HepG2 (cell line): ENCODE measurements around the gene DRAP1.

Experiments
- CCDC6 ChIP-seq: sonication (generic); formaldehyde crosslinking; IDR thresholded peaks from 2 replicates; pipeline ENCODE4 v1.8.1; 2022; ENCODE audit warnings: mild to moderate bottlenecking, missing genetic modification reagents, moderate library complexity
- CTCF ChIP-seq: sonication (generic); formaldehyde crosslinking; IDR thresholded peaks from 2 replicates; pipeline ENCODE4 v1.5.0; 2020; ENCODE audit warnings: mild to moderate bottlenecking, missing genetic modification reagents, moderate library complexity
- JUND ChIP-seq: sonication (generic); formaldehyde crosslinking; IDR thresholded peaks from 2 replicates; pipeline ENCODE4 v1.8.0; 2022; ENCODE audit warnings: mild to moderate bottlenecking, missing genetic modification reagents
- MAX ChIP-seq: IDR thresholded peaks from 2 replicates; pipeline ENCODE4 v1.6.1; 2012; ENCODE audit warnings: inconsistent platforms
- MED1 ChIP-seq: sonication (generic); formaldehyde crosslinking; IDR thresholded peaks from 2 replicates; pipeline ENCODE4 v1.4.0; 2020; ENCODE audit warnings: missing genetic modification reagents
- NPAS2 ChIP-seq: sonication (generic); formaldehyde crosslinking; IDR thresholded peaks from 2 replicates; pipeline ENCODE4 v1.8.0; 2022; ENCODE audit warnings: mild to moderate bottlenecking, missing genetic modification reagents, borderline replicate concordance
- POLR2AphosphoS2 ChIP-seq: IDR thresholded peaks from 2 replicates; pipeline ENCODE4 v1.6.1; 2011; ENCODE audit warnings: low read depth, low read length, improper control_type of control experiment
- POLR2AphosphoS5 ChIP-seq: IDR thresholded peaks from 2 replicates; pipeline ENCODE4 v1.6.1; 2012; ENCODE audit warnings: low read depth, low read length
- PRPF4 ChIP-seq: fragments of 200-400 bp; formaldehyde crosslinking; IDR thresholded peaks from 2 replicates; pipeline ENCODE4 v1.6.1; 2016; ENCODE audit warnings: low read length, low read depth; ENCODE audit not compliant: poor library complexity, severe bottlenecking
- THRA ChIP-seq: sonication (generic); formaldehyde crosslinking; IDR thresholded peaks from 2 replicates; pipeline ENCODE4 v1.4.0; 2020; ENCODE audit warnings: missing genetic modification reagents, borderline replicate concordance
- ZNF3 ChIP-seq: IDR thresholded peaks from 2 replicates; pipeline ENCODE4 v1.7.0; 2017; ENCODE audit warnings: inconsistent platforms
- ZNF629 ChIP-seq: sonication (generic); formaldehyde crosslinking; conservative IDR thresholded peaks from 2 replicates; pipeline ENCODE4 v1.5.0; 2020; ENCODE audit warnings: missing genetic modification reagents

GRCh38 chr11:65885231-65885630 is 34.0 kb upstream of the DRAP1 start:
- TF ChIP-seq MAX = no peak
- TF ChIP-seq PRPF4 = no peak
- TF ChIP-seq CTCF (CRISPR knock-in tag) = no peak
- TF ChIP-seq CCDC6 = no peak
- TF ChIP-seq NPAS2 (CRISPR knock-in tag) = no peak
- no peak for TF ChIP-seq MED1
- TF ChIP-seq POLR2AphosphoS2 = no peak
- TF ChIP-seq POLR2AphosphoS5 = no peak
- TF ChIP-seq ZNF3 (CRISPR knock-in tag) = no peak
- no peak for TF ChIP-seq ZNF629 (CRISPR knock-in tag)
- TF ChIP-seq JUND (CRISPR knock-in tag) = no peak
- no peak for TF ChIP-seq THRA
